HG02623 (cell line): ENCODE measurements around the gene ACTN2.

Experiments used
- ATAC-seq: cut with Tn5 transposase; IDR thresholded peaks from one replicate; pipeline ENCODE4 v1.9.1; 2021; ENCODE audit warnings: moderate library complexity; ENCODE audit not compliant: unreplicated experiment

The ACTN2 gene

GRCh38 chr1:236765831-236766230, 79.5 kb downstream of the ACTN2 start:
- ATAC-seq: no peak

GRCh38 chr1:236766506-236766905, 80.2 kb downstream of the ACTN2 start:
- no peak for ATAC-seq

- ATAC-seq: no peak
Observed at GRCh38 chr1:236767276-236767675, 81.0 kb downstream of the ACTN2 start.

- ATAC-seq: no peak
Observed at GRCh38 chr1:236768601-236769000, 82.3 kb downstream of the ACTN2 start.

GRCh38 chr1:236773919-236774318, 87.6 kb downstream of the ACTN2 start:
- ATAC-seq: no peak

GRCh38 chr1:236774926-236775325, 88.6 kb downstream of the ACTN2 start:
- ATAC-seq: no peak

- ATAC-seq: no peak
Observed at GRCh38 chr1:236779312-236779711, 93.0 kb downstream of the ACTN2 start.

GRCh38 chr1:236785477-236785876, 99.2 kb downstream of the ACTN2 start:
- ATAC-seq: no peak

GRCh38 chr1:236786453-236786852, 100.2 kb downstream of the ACTN2 start:
- no peak for ATAC-seq

- ATAC-seq: no peak
Observed at GRCh38 chr1:236794585-236795034, 108.3 kb downstream of the ACTN2 start.

GRCh38 chr1:236795035-236795756, 108.9 kb downstream of the ACTN2 start, which contains the start of gene MTR:
MTR (plus strand) TSS chr1:236795292; CDS start chr1:236795704, 412 bp downstream.
- ATAC-seq: peak; percentile 98

- peak; percentile 25 for ATAC-seq
Observed at GRCh38 chr1:236795757-236796667, 109.7 kb downstream of the ACTN2 start.

- ATAC-seq: no peak
Observed at GRCh38 chr1:236799001-236799400, 112.7 kb downstream of the ACTN2 start.

- ATAC-seq: no peak
Observed at GRCh38 chr1:236800002-236800620, 113.8 kb downstream of the ACTN2 start.

- ATAC-seq: no peak
Observed at GRCh38 chr1:236800623-236801022, 114.3 kb downstream of the ACTN2 start.

- ATAC-seq: no peak
Observed at GRCh38 chr1:236802264-236802663, 116.0 kb downstream of the ACTN2 start.

GRCh38 chr1:236806634-236807033, 120.3 kb downstream of the ACTN2 start:
- ATAC-seq: no peak

GRCh38 chr1:236808005-236808404, 121.7 kb downstream of the ACTN2 start:
- ATAC-seq: no peak

- no peak for ATAC-seq
Observed at GRCh38 chr1:236808564-236809130, 122.3 kb downstream of the ACTN2 start.

GRCh38 chr1:236809148-236809547, 122.8 kb downstream of the ACTN2 start:
- ATAC-seq: no peak

GRCh38 chr1:236810018-236810417, 123.7 kb downstream of the ACTN2 start:
- ATAC-seq: no peak
